ENCODE measurements around the gene CA11.

The CA11 gene

GRCh38 chr19:48639483-48640375 is 6.3 kb downstream of the CA11 start:
- Histone ChIP-seq H3K4me3 (ENCODE audit: low read depth in 1 of 2, low read length in 1 of 2) (no peak overlapping the region), H3K27me3 (peaks cover 7% of the 10 kb centered on the region), H3K27ac (no peak overlapping the region), H3K36me3 (no peaks in the 10 kb centered on the region), H3K4me1 (ENCODE audit: control insufficient read depth in 1 of 2, insufficient read depth in 1 of 2, low read depth in 1 of 2, low read length in 1 of 2) (peaks cover 40 to 43% of the 10 kb centered on the region in 2 experiments), H3K9me3 (no peaks in the 10 kb centered on the region)
- TF ChIP-seq, protein P1, sequence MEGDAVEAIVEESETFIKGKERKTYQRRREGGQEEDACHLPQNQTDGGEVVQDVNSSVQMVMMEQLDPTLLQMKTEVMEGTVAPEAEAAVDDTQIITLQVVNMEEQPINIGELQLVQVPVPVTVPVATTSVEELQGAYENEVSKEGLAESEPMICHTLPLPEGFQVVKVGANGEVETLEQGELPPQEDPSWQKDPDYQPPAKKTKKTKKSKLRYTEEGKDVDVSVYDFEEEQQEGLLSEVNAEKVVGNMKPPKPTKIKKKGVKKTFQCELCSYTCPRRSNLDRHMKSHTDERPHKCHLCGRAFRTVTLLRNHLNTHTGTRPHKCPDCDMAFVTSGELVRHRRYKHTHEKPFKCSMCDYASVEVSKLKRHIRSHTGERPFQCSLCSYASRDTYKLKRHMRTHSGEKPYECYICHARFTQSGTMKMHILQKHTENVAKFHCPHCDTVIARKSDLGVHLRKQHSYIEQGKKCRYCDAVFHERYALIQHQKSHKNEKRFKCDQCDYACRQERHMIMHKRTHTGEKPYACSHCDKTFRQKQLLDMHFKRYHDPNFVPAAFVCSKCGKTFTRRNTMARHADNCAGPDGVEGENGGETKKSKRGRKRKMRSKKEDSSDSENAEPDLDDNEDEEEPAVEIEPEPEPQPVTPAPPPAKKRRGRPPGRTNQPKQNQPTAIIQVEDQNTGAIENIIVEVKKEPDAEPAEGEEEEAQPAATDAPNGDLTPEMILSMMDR (IDR thresholded peaks at IDR 0.05): no peak

DNA sequence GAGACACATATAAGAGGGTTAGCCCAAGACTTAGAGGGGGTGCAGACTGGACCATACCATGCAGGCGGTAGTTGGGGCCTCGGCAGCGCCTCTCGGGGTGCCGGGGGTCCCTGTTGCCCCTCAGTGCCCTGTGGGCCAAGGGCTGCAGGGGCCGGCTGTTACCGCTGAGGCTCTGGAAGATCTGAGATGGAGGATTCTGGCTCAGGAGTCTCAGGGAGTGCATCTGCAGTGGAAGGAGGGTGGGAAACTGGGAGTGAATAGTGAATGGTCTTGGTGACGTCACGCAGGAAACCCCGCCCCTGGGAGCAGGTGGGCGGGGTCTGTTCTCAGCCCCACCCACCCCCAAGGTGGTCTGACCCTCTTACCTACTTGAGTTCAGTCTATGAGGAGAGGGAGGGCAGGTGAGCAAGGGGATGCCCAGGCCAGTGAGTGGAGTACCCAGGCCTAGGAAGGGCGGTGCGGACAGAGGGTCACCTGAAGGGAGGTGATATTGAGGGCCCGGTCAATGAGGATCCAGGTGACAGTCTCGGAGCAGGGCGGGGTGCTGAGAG is 7.1 kb downstream of the CA11 start:
- H3K4me3 ChIP-seq (ENCODE audit: low read depth in 1 of 2, low read length in 1 of 2): peak overlapping the region; percentile 87 to 90
- no peaks in the 10 kb centered on the region for H3K9me3 ChIP-seq
- H3K27me3 ChIP-seq: no peaks in the 10 kb centered on the region
- TF ChIP-seq, protein P1 (IDR thresholded peaks at IDR 0.05): no peak
- peak overlapping the region; percentile 96 for H3K27ac ChIP-seq
- no peaks in the 10 kb centered on the region for H3K36me3 ChIP-seq
- peaks cover 48 to 51% of the 10 kb centered on the region in 2 experiments for H3K4me1 ChIP-seq (ENCODE audit: control insufficient read depth in 1 of 2, insufficient read depth in 1 of 2, low read depth in 1 of 2, low read length in 1 of 2)

DNA sequence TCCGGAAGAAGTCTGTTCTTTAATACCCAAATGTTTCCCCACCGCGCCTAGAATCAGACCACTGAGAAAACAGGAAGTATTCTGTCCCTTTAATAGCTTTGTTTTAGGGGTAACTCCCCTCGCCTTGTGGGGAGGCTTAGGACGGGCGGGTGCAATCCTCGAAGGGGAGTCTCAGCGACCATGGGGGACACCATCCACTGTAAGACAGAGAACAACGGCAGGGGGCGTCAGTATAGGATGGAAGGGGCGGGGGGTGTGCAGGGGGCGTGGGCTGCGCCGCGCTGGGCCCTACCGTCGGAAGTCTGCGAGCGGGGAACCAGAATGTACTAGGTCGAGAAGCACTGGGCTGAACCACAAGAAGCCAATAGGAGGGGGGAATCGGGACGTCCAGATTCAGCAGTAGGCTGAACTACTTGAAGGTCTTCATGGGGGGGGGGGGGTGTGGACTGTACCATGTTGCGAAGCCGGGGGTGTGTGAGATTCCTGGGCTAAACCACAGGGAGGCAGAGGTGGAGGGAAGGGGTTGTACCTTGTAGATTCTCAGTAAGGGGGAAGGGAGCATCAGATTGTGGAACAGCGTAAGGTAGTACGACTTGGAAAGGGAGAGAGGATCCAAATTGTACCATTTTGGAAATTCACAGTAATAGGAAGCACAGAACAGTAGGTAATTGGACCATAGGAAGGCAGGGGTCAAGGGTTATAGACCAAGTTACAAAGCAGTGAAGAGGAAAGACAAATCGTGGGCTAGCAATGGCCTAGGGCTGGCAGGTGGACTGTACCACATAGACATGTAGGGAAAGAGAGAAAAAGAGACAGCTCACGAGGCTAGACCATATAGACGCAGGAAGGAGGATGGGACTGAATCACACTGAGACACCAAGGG is 7.8 kb downstream of the CA11 start:
- peak overlapping the region; percentile 87 to 90 for H3K4me3 ChIP-seq (ENCODE audit: low read depth in 1 of 2, low read length in 1 of 2)
- no peaks in the 10 kb centered on the region for H3K27me3 ChIP-seq
- H3K4me1 ChIP-seq (ENCODE audit: control insufficient read depth in 1 of 2, insufficient read depth in 1 of 2, low read depth in 1 of 2, low read length in 1 of 2): peaks cover 53 to 58% of the 10 kb centered on the region in 2 experiments
- H3K9me3 ChIP-seq: no peaks in the 10 kb centered on the region
- H3K36me3 ChIP-seq: peaks cover 3% of the 10 kb centered on the region
- TF ChIP-seq, protein P1 (IDR thresholded peaks at IDR 0.05): no peak
- H3K27ac ChIP-seq: peak overlapping the region; percentile 96

DNA sequence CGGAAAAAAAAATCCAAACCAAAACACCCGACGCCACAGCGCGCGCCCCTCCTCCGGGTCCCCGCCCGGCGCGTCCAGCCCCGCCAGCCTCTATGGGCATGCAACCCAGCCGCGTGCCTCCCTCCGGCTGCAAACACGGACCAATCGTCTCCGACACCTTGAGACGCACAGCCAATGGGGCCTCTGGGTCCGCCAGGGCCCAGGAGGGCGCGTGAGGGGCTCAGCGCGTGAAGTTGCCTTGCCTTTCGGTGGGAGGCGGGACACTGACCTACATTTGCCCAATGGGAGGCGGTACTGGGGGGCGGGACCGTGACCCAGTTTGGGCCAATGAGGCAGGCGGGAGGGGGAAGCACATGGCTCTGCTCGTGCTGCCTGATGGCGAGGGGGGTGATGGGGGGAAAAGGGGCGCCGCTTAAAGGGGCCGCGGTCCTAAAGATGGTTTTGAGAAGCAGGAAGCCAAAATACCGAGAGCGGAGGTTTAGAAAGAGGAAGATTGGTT is 8.5 kb downstream of the CA11 start:
- Histone ChIP-seq H3K9me3 (no peaks in the 10 kb centered on the region), H3K27me3 (no peaks in the 10 kb centered on the region), H3K4me3 (ENCODE audit: low read depth in 1 of 2, low read length in 1 of 2) (peak overlapping the region; percentile 87 to 90), H3K27ac (peak overlapping the region; percentile 96), H3K36me3 (peaks cover 10% of the 10 kb centered on the region), H3K4me1 (ENCODE audit: control insufficient read depth in 1 of 2, insufficient read depth in 1 of 2, low read depth in 1 of 2, low read length in 1 of 2) (peaks cover 53 to 64% of the 10 kb centered on the region in 2 experiments)
- TF ChIP-seq, protein P1 (IDR thresholded peaks at IDR 0.05): peak; percentile 22

DNA sequence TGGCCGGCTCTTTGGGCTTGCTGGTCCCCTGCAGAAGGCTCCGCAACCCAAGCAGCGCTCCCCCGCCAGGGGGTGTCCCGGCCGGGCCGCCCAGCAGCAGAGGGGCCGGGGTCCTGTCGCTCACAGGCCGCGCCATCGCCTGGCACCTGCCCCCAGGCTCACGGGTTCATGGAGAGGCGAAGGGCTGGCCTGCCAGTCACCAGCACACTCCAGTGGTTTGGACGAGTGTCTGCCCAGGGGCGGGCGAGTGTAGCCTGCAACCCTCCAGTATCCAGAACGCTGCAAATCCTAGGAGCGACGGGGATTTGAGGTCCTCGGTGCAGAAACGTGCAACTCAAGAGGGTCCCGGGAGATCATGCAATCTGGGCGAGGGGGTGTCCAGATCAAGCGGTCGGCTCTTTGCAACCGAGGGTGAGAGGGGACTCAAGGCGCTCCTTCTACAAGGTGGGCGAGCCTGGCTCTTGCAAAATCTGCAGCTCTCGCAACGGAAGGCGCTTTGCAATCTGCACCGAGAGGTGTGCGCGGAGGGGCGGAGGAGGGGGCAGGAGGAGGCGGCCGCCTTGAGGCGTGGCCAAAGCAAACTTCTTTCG is 9.0 kb downstream of the CA11 start, which contains the start of gene DBP:
Gene DBP, minus strand, starts transcription at position 521 of the 590 bp plus-strand sequence. Its CDS starts 385 bp downstream, at position 136.
- H3K36me3 ChIP-seq: peaks cover 15% of the 10 kb centered on the region
- TF ChIP-seq, protein P1 (IDR thresholded peaks at IDR 0.05): no peak
- peaks cover 53 to 64% of the 10 kb centered on the region in 2 experiments for H3K4me1 ChIP-seq (ENCODE audit: control insufficient read depth in 1 of 2, insufficient read depth in 1 of 2, low read depth in 1 of 2, low read length in 1 of 2)
- H3K4me3 ChIP-seq (ENCODE audit: low read depth in 1 of 2, low read length in 1 of 2): peak within 1 kb of the TSS; percentile 87 to 90
- H3K9me3 ChIP-seq: no peaks in the 10 kb centered on the region
- no peaks in the 10 kb centered on the region for H3K27me3 ChIP-seq
- H3K27ac ChIP-seq: peak within 1 kb of the TSS; percentile 96
